ENCODE data around the gene PCNA. TPM values are rescaled to one million over a fixed set of nuclear protein-coding genes. Genes with fewer than 3 reads are reported as not detected.

PCNA gene
- total and polyA plus RNA-seq, 10 of the 15 experiments (the other 5 are each of a cell fraction or from before 2014, with no cell fraction given): 389 to 694 (median 540) TPM

DNA sequence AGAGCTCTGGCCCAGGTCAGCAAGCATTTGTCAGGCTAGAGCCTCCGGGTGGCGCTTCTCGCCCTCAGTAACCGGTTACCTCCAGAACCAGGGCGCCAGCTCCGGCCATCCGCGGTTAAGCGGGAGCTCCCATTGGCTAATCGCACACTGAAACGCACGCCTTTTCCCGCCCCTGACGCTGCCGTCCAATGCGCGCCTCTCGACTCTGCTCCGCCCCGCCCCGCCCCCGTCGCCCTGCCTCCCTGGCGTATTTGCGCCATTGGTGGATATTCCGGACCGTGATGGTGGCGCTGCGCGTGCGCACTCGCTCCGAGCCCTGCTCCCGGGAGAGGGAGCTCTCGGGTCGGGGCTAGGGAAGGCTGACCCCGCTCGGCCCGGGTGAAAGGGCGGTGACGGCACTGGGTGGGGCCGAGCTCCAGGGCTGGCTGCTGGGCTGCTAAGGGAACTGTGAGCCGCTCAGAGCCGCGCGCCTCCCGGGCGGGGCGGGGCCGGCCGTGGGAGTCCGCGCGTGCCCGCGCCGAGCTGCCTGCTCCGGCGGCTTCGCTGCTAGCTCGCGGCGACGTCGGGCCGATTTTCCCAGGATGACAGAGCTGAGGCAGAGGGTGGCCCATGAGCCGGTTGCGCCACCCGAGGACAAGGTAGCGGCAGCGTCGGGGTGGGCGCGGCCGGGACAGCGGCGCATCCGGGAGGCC is 6.9 kb upstream of the PCNA start, which contains the start of gene CDS2 (continued):
- TF ChIP-seq, protein P1, sequence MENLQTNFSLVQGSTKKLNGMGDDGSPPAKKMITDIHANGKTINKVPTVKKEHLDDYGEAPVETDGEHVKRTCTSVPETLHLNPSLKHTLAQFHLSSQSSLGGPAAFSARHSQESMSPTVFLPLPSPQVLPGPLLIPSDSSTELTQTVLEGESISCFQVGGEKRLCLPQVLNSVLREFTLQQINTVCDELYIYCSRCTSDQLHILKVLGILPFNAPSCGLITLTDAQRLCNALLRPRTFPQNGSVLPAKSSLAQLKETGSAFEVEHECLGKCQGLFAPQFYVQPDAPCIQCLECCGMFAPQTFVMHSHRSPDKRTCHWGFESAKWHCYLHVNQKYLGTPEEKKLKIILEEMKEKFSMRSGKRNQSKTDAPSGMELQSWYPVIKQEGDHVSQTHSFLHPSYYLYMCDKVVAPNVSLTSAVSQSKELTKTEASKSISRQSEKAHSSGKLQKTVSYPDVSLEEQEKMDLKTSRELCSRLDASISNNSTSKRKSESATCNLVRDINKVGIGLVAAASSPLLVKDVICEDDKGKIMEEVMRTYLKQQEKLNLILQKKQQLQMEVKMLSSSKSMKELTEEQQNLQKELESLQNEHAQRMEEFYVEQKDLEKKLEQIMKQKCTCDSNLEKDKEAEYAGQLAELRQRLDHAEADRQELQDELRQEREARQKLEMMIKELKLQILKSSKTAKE (IDR thresholded peaks at IDR 0.05; ENCODE audit: low read depth, poor library complexity, severe bottlenecking): no peak
- TF ChIP-seq RELA (IDR thresholded peaks at IDR 0.05; ENCODE audit: borderline replicate concordance, partially characterized antibody) (peak; percentile 15), MEF2A (IDR thresholded peaks at IDR 0.05; ENCODE audit: insufficient read depth, low read depth, low read length) (no peak), EED (IDR thresholded peaks at IDR 0.05; ENCODE audit: low read depth) (no peak; the same call in 1 of the 2 replicates), SREBF1 (IDR thresholded peaks at IDR 0.05; ENCODE audit: low read length) (peak; percentile 56; the same call in 1 of the 2 replicates), IRF4 (IDR thresholded peaks at IDR 0.05; ENCODE audit: low read depth, low read length) (no peak), MTA2 (IDR thresholded peaks at IDR 0.05; ENCODE audit: low read depth) (no peak), TARDBP (IDR thresholded peaks at IDR 0.05; ENCODE audit: borderline replicate concordance) (no peak), MYC (IDR thresholded peaks at IDR 0.05; ENCODE audit: insufficient read depth, insufficient read length, insufficient replicate concordance, low read length, severe bottlenecking) (peak; percentile 18), TAF1 (IDR thresholded peaks at IDR 0.05; ENCODE audit: borderline replicate concordance, low read depth, low read length) (no peak), TCF3 (IDR thresholded peaks at IDR 0.05; ENCODE audit: borderline replicate concordance, insufficient read depth, low read depth, low read length) (no peak), RFX5 (IDR thresholded peaks at IDR 0.05; ENCODE audit: low read depth, low read length) (peak; percentile 66), SRF (IDR thresholded peaks at IDR 0.05; ENCODE audit: low read depth in 2 of 2, low read length in 2 of 2) (peak in 1 of 2 experiments; percentile 66; a peak in 2 of 4 replicates), SUPT20H (IDR thresholded peaks at IDR 0.05; ENCODE audit: borderline replicate concordance, control insufficient read depth, low read depth, low read length) (no peak), MXI1 (IDR thresholded peaks at IDR 0.05; ENCODE audit: low read depth, low read length) (peak; percentile 71), IKZF2 (IDR thresholded peaks at IDR 0.05) (no peak; a peak in 2 of 4 replicates), REST (IDR thresholded peaks at IDR 0.05; ENCODE audit: low read depth, low read length) (no peak), MYB (IDR thresholded peaks at IDR 0.05; ENCODE audit: borderline replicate concordance, low read depth, low read length) (no peak), NR2C1 (IDR thresholded peaks at IDR 0.05) (peak; percentile 94), BRCA1 (IDR thresholded peaks at IDR 0.05; ENCODE audit: low read depth, low read length) (no peak), JUND (IDR thresholded peaks at IDR 0.05; ENCODE audit: low read depth, low read length) (no peak)
- TF ChIP-seq, protein P2, sequence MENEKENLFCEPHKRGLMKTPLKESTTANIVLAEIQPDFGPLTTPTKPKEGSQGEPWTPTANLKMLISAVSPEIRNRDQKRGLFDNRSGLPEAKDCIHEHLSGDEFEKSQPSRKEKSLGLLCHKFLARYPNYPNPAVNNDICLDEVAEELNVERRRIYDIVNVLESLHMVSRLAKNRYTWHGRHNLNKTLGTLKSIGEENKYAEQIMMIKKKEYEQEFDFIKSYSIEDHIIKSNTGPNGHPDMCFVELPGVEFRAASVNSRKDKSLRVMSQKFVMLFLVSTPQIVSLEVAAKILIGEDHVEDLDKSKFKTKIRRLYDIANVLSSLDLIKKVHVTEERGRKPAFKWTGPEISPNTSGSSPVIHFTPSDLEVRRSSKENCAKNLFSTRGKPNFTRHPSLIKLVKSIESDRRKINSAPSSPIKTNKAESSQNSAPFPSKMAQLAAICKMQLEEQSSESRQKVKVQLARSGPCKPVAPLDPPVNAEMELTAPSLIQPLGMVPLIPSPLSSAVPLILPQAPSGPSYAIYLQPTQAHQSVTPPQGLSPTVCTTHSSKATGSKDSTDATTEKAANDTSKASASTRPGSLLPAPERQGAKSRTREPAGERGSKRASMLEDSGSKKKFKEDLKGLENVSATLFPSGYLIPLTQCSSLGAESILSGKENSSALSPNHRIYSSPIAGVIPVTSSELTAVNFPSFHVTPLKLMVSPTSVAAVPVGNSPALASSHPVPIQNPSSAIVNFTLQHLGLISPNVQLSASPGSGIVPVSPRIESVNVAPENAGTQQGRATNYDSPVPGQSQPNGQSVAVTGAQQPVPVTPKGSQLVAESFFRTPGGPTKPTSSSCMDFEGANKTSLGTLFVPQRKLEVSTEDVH (IDR thresholded peaks at IDR 0.05; ENCODE audit: low read depth, partially characterized antibody): no peak
